Natural killer cell (primary cell): ENCODE data around the gene TATDN2. TPM values are rescaled to one million over a fixed set of nuclear protein-coding genes. Genes with fewer than 3 reads are reported as not detected.
"Not testable (repeated sequence)": the region's sequence is repeated elsewhere in the genome, so short reads cannot be mapped to it uniquely, and the experiment has no call there.

ENCODE experiments used
- ATAC-seq, 3 donors: fragments of 150-1000 bp in 2 of 3; fragments of 200-7000 bp in 1 of 3; cut with Tn5 transposase; 1 replicate in 1 of 3; 2 replicates in 2 of 3; pipeline ENCODE4 v1.10.0; 2021; ENCODE audit warnings: mild to moderate bottlenecking in 2 of 3, moderate library complexity in 2 of 3
- DNase-seq, 2 donors: peaks; one replicate each; pipeline versions ENCODE4 v3.0.0 to v3.0.0-alpha.2; 2013 to 2021; ENCODE audit warnings: mixed read lengths in 1 of 2
- H3K27ac ChIP-seq: one replicate; pipeline ENCODE4 v1.5.1; 2013; ENCODE audit warnings: mild to moderate bottlenecking, low read length
- H3K27me3 ChIP-seq: one replicate; pipeline ENCODE4 v1.6.1; 2013; ENCODE audit warnings: low read length; ENCODE audit not compliant: control insufficient read depth, insufficient read depth
- H3K36me3 ChIP-seq: one replicate; pipeline ENCODE4 v1.6.1; 2013; ENCODE audit warnings: low read length; ENCODE audit not compliant: control insufficient read depth, insufficient read depth
- H3K4me1 ChIP-seq: one replicate; pipeline ENCODE4 v1.6.1; 2013; ENCODE audit warnings: low read length; ENCODE audit not compliant: control insufficient read depth, insufficient read depth
- H3K4me3 ChIP-seq: one replicate; pipeline ENCODE4 v1.5.1; 2013; ENCODE audit warnings: low read length
- H3K9me3 ChIP-seq: one replicate; pipeline ENCODE4 v1.6.1; 2013; ENCODE audit warnings: low read length; ENCODE audit not compliant: control insufficient read depth, insufficient read depth
- H3K27ac Mint-ChIP-seq, 2 donors: one replicate each; pipeline ENCODE4 v1.8.0; 2022; ENCODE audit warnings: mild to moderate bottlenecking in 2 of 2, mixed read lengths in 2 of 2, moderate library complexity in 1 of 2
- H3K27me3 Mint-ChIP-seq, 2 donors: one replicate each; pipeline ENCODE4 v1.8.0; 2022; ENCODE audit warnings: low read depth in 2 of 2, mixed read lengths in 2 of 2
- H3K36me3 Mint-ChIP-seq: one replicate; pipeline ENCODE4 v1.8.0; 2022; ENCODE audit warnings: mixed read lengths
- H3K4me1 Mint-ChIP-seq, 2 donors: one replicate each; pipeline ENCODE4 v1.8.0; 2022; ENCODE audit warnings: mixed read lengths in 2 of 2
- H3K4me3 Mint-ChIP-seq: one replicate; pipeline ENCODE4 v1.8.0; 2022; ENCODE audit warnings: mild to moderate bottlenecking, moderate library complexity, mixed read lengths
- H3K9me3 Mint-ChIP-seq, 2 donors: one replicate each; pipeline ENCODE4 v1.8.0; 2022; ENCODE audit warnings: mixed read lengths in 2 of 2
- WGBS: methylation state at CpG from one replicate; pipeline ENCODE4 v1.1.7; 2013; ENCODE audit warnings: missing lambda C conversion rate; ENCODE audit not compliant: insufficient coverage; 5-methylcytosine and 5-hydroxymethylcytosine counted together
- intact Hi-C: fragments of 100-400 bp; cut with micrococcal nuclease; formaldehyde crosslinking; loops from one replicate; pipeline ENCODE4 v1.14.2; 2022
- total RNA-seq, 4 donors: library from RNA; stranded (reverse); fragments of 120-200 nt in 1 of 4; gene quantifications; one replicate each; pipeline versions ENCODE4 v1.2.3 to v1.2.4, GENCODE V29; 2013 to 2022
- TF ChIP-seq, protein P1 (sequence below): fragments of 200-600 bp; IDR thresholded peaks from one replicate; pipeline ENCODE4 v1.8.0; 2022; ENCODE audit warnings: antibody characterized with exemption

Gene TATDN2
- total RNA-seq, 3 donors from 2014 or later (not counting 1 experiment from before 2014, with no cell fraction given), result 75.6 to 99.4 (median 88.4) TPM

DNA sequence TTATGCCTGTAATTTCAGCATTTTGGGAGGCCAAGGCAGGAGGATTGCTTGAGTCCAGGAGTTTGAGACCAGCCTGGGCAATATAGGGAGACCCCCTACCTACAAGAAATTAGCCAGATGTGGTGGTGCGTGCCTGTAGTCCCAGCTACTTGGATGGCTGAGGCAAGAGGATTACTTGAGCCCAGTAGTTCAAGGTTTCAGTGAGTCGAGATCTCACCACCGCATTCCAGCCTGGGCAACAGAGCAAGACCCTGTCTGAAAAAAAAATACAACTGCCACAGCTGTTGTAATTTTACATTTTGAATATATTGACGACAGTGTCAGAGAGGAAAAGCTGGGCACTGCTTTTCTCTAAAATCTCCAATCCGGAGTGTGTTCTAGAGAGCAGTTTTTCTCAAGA is 21.2 kb downstream of the TATDN2 start:
- Histone ChIP-seq H3K27me3 (no peaks in the 10 kb centered on the region), H3K27ac (no peak overlapping the region), H3K9me3 (no peaks in the 10 kb centered on the region), H3K4me1 (peaks cover 17% of the 10 kb centered on the region), H3K4me3 (no peak overlapping the region), H3K36me3 (peaks cover 53% of the 10 kb centered on the region)
- Mint-ChIP-seq H3K4me3 (no peak overlapping the region), H3K36me3 (no peaks in the 10 kb centered on the region), H3K27me3 (no peaks in the 10 kb centered on the region), H3K4me1 (peaks cover 60 to 62% of the 10 kb centered on the region in 2 donors), H3K27ac (peak overlapping the region; percentile 36 to 81), H3K9me3 (no peaks in the 10 kb centered on the region)
- intact Hi-C loops, result no loop called here
- DNase-seq (no peak), ATAC-seq (no peak)
- 97% methylated on average over 5 of the region's 5 CpGs for WGBS
- TF ChIP-seq, protein P1, sequence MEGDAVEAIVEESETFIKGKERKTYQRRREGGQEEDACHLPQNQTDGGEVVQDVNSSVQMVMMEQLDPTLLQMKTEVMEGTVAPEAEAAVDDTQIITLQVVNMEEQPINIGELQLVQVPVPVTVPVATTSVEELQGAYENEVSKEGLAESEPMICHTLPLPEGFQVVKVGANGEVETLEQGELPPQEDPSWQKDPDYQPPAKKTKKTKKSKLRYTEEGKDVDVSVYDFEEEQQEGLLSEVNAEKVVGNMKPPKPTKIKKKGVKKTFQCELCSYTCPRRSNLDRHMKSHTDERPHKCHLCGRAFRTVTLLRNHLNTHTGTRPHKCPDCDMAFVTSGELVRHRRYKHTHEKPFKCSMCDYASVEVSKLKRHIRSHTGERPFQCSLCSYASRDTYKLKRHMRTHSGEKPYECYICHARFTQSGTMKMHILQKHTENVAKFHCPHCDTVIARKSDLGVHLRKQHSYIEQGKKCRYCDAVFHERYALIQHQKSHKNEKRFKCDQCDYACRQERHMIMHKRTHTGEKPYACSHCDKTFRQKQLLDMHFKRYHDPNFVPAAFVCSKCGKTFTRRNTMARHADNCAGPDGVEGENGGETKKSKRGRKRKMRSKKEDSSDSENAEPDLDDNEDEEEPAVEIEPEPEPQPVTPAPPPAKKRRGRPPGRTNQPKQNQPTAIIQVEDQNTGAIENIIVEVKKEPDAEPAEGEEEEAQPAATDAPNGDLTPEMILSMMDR, result no peak

DNA sequence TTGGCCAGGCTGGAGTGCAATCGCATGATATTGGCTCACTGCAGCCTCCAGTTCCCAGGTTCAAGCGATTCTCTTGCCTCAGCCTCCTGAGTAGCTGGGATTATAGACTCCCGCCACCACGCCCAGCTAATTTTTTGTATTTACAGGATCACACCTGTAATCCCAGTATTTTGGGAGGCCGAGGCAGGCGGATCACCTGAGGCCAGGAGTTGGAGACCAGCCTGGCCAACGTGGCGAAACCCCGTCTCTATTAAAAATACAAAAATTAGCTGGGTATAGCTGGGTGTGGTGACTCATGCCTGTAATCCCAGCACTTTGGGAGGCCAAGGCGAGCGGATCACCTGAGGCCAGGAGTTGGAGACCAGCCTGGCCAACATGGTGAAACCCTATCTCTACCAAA is 24.2 kb downstream of the TATDN2 start:
- WGBS, result 98% methylated on average over 11 of the region's 11 CpGs
- H3K27ac ChIP-seq, DNase-seq, H3K9me3 Mint-ChIP-seq, H3K9me3 ChIP-seq, H3K27me3 Mint-ChIP-seq, intact Hi-C loops, H3K36me3 Mint-ChIP-seq, H3K27me3 ChIP-seq, H3K4me3 Mint-ChIP-seq, ATAC-seq, H3K4me3 ChIP-seq: not testable (repeated sequence)
- peaks cover 56% of the 10 kb centered on the region for H3K36me3 ChIP-seq
- Mint-ChIP-seq H3K4me1 (peaks cover 53 to 58% of the 10 kb centered on the region in 2 donors), H3K27ac (peak overlapping the region; percentile 62 to 76)
- H3K4me1 ChIP-seq, result peaks cover 18% of the 10 kb centered on the region

DNA sequence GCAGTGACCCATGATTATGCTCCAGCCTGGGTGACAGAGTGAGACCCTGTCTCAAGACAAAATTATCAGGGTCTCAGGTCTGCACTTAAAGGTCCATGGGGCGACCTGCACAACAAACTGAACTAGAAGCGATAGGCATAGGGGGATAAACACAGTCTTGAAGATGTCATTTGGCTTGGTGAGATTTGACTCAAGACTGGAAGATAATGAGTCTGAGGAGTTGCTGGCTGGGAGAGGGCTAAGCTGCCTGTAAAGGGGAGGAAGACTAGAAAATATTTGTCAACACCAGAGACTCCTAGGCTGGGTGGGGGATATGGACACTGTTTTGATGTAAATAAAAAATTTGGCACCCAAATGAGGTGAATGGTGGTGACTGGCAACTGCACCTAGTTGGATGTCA is 24.7 kb downstream of the TATDN2 start:
- H3K36me3 ChIP-seq, result peaks cover 55% of the 10 kb centered on the region
- no peaks in the 10 kb centered on the region for H3K36me3 Mint-ChIP-seq
- 89% methylated on average over 2 of the region's 2 CpGs for WGBS

DNA sequence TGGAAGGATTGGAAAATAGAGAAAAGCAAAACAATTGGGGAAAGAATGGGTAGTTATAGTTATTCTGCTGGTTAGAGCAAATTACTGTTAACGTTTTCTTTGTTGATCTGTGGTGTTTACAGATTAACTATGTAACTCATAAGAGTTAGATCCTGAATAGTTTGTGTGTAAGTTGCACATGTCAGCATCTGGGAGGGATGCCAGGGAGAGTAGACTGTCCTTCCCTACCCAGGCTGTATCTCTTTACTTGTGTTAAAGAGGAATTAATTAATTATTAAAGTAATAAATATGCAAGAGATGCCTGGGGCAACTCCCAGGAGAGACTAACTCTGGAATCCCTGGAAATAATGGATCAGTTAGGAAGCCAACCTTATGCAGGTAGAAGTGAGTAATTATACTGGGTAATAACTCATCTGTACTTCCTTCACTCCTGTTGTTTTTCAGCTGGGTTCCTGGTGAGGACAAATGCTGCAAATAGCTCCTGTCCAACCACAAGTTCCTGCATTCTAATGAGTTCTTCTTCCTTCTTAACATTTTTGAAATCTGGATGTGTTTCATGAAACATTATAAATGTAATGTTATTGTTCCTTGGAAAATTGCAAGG is 25.5 kb downstream of the TATDN2 start:
- Histone ChIP-seq H3K27me3 (no peaks in the 10 kb centered on the region), H3K4me3 (no peak overlapping the region), H3K4me1 (peaks cover 30% of the 10 kb centered on the region), H3K27ac (no peak overlapping the region), H3K9me3 (no peaks in the 10 kb centered on the region), H3K36me3 (peaks cover 55% of the 10 kb centered on the region)
- DNase-seq (no peak), ATAC-seq (no peak)
- no peaks in the 10 kb centered on the region for H3K36me3 Mint-ChIP-seq
- no peaks in the 10 kb centered on the region for H3K9me3 Mint-ChIP-seq
- TF ChIP-seq, protein P1, result no peak
- no peaks in the 10 kb centered on the region for H3K27me3 Mint-ChIP-seq
- H3K27ac Mint-ChIP-seq, result peak overlapping the region; percentile 62 to 76
- intact Hi-C loops, result no loop called here
- H3K4me1 Mint-ChIP-seq, result peaks cover 47 to 52% of the 10 kb centered on the region in 2 donors
- H3K4me3 Mint-ChIP-seq, result peak overlapping the region; percentile 21
- 33% methylated on average over 1 of the region's 1 CpG for WGBS

More for the DNA sequence above, 24.7 kb downstream of the TATDN2 start:
- no peak for DNase-seq
- Histone ChIP-seq H3K27ac (no peak overlapping the region), H3K4me3 (no peak overlapping the region), H3K9me3 (no peaks in the 10 kb centered on the region), H3K27me3 (no peaks in the 10 kb centered on the region), H3K4me1 (peaks cover 23% of the 10 kb centered on the region)
- TF ChIP-seq, protein P1, result no peak
- H3K27ac Mint-ChIP-seq, result peak overlapping the region; percentile 62 to 76
- ATAC-seq, result no peak
- intact Hi-C loops, result no loop called here
- H3K27me3 Mint-ChIP-seq, result no peaks in the 10 kb centered on the region
- peaks cover 53 to 58% of the 10 kb centered on the region in 2 donors for H3K4me1 Mint-ChIP-seq
- no peaks in the 10 kb centered on the region for H3K9me3 Mint-ChIP-seq
- peak overlapping the region; percentile 21 for H3K4me3 Mint-ChIP-seq
